ENCODE data around the gene LRRC42.
"Not testable (repeated sequence)": the region's sequence is repeated elsewhere in the genome, so short reads cannot be mapped to it uniquely, and the experiment has no call there.

The LRRC42 gene

GRCh38 chr1:53968125-53968513, 22.0 kb downstream of the LRRC42 start:
- DNase-seq: no peak

- DNase-seq: not testable (repeated sequence)
Observed at GRCh38 chr1:53969323-53969722, 23.2 kb downstream of the LRRC42 start.

GRCh38 chr1:53971718-53972117, 25.6 kb downstream of the LRRC42 start:
- DNase-seq: no peak

GRCh38 chr1:53975861-53976260, 29.7 kb downstream of the LRRC42 start:
- no peak for DNase-seq

GRCh38 chr1:53979712-53980450, 33.7 kb downstream of the LRRC42 start:
- no peak for DNase-seq

GRCh38 chr1:53981220-53981619, 35.1 kb downstream of the LRRC42 start:
- no peak for DNase-seq

GRCh38 chr1:53982034-53982762, 36.0 kb downstream of the LRRC42 start:
- DNase-seq: no peak

GRCh38 chr1:53982763-53983104, 36.6 kb downstream of the LRRC42 start:
- no peak for DNase-seq

- no peak for DNase-seq
Observed at GRCh38 chr1:53984726-53985125, 38.6 kb downstream of the LRRC42 start.

- DNase-seq: no peak
Observed at GRCh38 chr1:53986458-53986857, 40.3 kb downstream of the LRRC42 start.

- DNase-seq: no peak
Observed at GRCh38 chr1:53987880-53988279, 41.7 kb downstream of the LRRC42 start.

GRCh38 chr1:53992085-53992874, 46.1 kb downstream of the LRRC42 start:
- no peak for DNase-seq

- DNase-seq: not testable (repeated sequence)
Observed at GRCh38 chr1:53994516-53994915, 48.4 kb downstream of the LRRC42 start.

GRCh38 chr1:53995683-53996082, 49.5 kb downstream of the LRRC42 start:
- no peak for DNase-seq

GRCh38 chr1:53998223-53998622, 52.1 kb downstream of the LRRC42 start:
- no peak for DNase-seq

- DNase-seq: no peak
Observed at GRCh38 chr1:53999920-54000319, 53.8 kb downstream of the LRRC42 start.

GRCh38 chr1:54001591-54001990, 55.4 kb downstream of the LRRC42 start:
- no peak for DNase-seq

- DNase-seq: no peak
Observed at GRCh38 chr1:54002544-54003248, 56.5 kb downstream of the LRRC42 start.

- no peak for DNase-seq
Observed at GRCh38 chr1:54003249-54003646, 57.1 kb downstream of the LRRC42 start.

GRCh38 chr1:54003750-54004480, 57.8 kb downstream of the LRRC42 start:
- DNase-seq: not testable (repeated sequence)

- DNase-seq: no peak
Observed at GRCh38 chr1:54004481-54005049, 58.4 kb downstream of the LRRC42 start.

GRCh38 chr1:54006508-54006907, 60.4 kb downstream of the LRRC42 start:
- no peak for DNase-seq
